Subcutaneous adipose tissue (tissue), 4 donors: ENCODE results near the gene THADA. TPM values are rescaled to one million over a fixed set of nuclear protein-coding genes. Genes with fewer than 3 reads are reported as not detected.

Experiments used
- total RNA-seq, 4 donors: library from RNA; depleted of rRNA; stranded (reverse); fragments of >200 nt; gene quantifications; one replicate each; pipeline ENCODE4 v1.1.0, GENCODE V29; 2016
- TF ChIP-seq, protein P1 (sequence below): fragments of 450-650 bp; IDR thresholded peaks from one replicate; pipeline ENCODE4 v1.5.1; 2016; ENCODE audit warnings: low read depth, mild to moderate bottlenecking, control low read depth, antibody characterized with exemption, moderate library complexity

THADA gene
- total RNA-seq, 4 donors from 2014 or later = 31.8 to 71.9 (median 53.8) TPM

DNA sequence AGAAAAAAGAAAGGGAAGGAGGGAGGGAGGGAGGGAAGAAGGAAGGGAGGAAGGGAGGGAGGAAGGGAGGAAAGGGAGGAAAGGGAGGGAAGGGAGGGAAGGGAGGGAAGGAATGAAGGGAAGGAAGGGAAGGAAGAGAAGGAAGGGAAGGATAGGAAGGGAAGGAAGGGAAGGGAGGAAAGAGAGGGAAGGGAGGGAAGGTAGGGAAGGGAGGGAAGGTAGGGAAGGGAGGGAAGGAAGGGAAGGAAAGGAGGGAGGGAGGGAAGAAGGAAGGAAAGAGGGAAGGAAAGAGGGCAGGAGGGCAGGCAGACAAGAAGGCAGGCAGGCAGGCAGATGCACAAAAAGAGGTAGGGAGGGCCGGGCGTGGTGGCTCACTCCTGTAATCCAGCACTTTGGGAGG, 74.9 kb downstream of the THADA start:
- TF ChIP-seq, protein P1, sequence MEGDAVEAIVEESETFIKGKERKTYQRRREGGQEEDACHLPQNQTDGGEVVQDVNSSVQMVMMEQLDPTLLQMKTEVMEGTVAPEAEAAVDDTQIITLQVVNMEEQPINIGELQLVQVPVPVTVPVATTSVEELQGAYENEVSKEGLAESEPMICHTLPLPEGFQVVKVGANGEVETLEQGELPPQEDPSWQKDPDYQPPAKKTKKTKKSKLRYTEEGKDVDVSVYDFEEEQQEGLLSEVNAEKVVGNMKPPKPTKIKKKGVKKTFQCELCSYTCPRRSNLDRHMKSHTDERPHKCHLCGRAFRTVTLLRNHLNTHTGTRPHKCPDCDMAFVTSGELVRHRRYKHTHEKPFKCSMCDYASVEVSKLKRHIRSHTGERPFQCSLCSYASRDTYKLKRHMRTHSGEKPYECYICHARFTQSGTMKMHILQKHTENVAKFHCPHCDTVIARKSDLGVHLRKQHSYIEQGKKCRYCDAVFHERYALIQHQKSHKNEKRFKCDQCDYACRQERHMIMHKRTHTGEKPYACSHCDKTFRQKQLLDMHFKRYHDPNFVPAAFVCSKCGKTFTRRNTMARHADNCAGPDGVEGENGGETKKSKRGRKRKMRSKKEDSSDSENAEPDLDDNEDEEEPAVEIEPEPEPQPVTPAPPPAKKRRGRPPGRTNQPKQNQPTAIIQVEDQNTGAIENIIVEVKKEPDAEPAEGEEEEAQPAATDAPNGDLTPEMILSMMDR = no peak

DNA sequence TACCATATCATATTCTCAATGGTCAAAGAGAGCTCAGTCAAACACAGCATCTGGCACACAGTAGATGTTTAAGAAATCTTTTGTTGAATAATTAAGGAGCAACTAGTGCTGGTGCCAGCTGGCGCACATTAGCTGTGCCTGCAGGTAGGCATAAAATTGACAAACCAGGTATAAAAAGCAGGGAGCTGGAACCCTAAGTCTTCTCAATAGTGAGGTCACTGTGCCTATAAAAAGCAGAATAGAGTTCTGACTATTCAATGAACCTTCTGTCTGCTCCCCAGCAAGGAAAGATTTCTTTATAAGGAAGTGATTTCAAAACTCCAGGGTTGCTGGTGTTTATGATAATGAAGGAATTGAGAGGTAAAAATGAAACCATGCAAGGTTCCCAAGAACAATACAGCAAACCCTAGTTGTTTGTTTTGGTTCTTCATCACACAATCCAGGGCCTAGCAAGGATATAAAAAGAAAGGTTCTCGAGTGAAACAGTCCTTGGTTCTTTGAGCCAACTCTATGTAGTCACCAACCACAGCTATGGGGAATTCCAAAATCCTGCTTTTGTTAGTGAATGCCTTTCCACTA, 76.1 kb downstream of the THADA start:
- TF ChIP-seq, protein P1 = no peak

DNA sequence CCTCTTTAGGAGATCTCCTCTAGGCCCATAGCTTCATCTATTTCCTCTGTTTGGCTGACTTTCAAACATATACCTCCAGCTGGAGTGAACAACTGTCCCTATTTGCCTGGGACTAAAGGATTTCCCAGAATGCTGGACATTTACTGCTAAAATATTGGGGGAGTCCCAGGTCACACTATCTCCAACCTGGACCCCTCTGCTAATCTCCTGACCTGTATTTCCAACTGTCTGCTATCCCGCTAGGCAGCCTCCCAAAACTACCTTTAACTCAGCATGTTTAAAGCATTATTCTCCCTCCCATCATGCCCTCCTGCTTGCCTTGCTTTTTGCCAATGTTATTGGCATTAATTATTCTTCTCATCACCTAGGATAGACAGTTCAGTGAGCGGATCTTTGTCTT, 77.1 kb downstream of the THADA start:
- TF ChIP-seq, protein P1 = no peak

DNA sequence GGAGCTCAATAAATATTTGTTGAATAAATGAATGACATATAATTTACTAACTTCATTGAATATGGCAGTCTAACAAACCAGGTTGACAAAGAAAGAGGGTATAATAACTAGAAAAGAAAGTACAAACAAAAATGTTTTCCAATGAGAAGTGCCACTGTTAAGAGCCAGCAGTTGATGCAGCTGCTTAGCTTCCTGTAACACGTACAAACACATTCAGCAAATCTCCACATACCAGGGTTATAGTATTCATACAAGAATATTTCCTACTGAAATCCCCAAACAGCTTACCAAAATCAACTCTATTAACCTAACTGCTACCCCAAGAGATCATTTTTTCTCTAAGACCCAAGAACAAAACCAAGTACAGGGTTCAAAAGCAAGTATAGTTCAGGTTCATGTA, 77.7 kb downstream of the THADA start:
- TF ChIP-seq, protein P1 = no peak

DNA sequence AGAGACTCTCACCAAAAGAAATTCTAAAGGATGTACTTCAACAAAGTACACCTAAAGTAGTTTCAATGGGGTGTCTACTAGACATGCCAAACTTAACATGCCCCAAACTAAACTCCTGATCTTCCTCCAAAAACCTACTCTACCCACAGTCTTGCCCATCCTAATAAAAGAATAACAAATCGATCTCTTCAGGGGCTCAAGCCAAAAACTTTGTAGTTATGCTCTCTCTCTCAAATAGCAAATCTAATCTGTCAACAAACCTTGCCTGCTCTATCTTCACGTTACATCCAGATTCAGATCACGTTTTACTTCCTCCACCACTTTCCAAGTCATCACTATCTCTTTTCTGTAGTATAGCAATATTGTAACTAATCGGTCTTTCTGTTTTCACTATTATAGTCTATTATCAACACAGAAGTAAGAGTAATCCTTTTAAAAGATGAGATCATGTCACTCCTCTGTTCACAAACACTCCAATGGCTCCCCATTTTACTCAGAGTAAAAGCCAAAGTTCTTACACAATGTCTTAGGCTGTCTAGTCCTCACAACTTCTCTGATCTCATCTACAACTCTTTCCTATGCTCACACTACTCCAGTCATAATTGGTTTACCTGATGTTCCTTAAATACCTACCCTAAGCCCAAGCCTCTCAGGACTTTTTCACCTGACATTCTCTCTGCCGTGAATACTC, 79.9 kb downstream of the THADA start:
- TF ChIP-seq, protein P1 = no peak

DNA sequence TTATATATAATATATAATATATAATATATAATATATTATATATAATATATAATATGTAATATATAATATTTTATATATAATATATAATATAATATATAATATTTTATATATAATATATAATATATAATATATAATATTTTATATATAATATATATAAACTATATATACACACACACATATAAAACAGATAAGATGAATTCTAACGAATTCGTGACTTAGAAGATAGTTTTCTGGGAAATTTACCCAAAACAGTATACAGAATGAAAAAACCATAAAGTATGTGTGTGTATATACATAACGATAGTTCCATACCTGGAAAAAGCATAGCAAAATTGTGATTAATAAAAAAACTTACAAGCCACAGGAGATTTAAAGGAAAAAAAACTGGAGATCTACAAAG, 80.6 kb downstream of the THADA start:
- TF ChIP-seq, protein P1 = no peak

DNA sequence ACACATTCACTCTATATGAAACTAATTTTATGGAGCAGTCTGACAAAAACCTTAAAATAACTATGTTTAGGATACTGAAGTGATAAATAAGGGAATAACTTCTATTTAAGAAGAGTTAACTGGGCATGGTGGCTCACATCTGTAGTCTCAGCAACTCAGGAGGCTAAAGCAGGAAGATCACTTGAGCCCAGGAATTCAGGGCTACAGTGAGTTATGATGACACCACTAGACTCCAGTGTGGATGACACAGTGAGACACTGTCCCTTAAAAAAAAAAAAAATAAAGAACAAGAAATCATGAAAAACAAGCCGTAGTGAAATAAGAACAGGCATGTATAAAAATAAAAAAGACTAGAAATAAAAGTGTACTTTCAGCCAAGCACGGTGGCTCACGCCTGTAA, 82.0 kb downstream of the THADA start:
- TF ChIP-seq, protein P1 = no peak
